Measurements from ENCODE around the gene KRT16. TPM values are rescaled to one million over a fixed set of nuclear protein-coding genes. Genes with fewer than 3 reads are reported as not detected.

Gene KRT16
- polyA plus RNA-seq, 1 donor (not counting 4 experiments of a cell fraction or from before 2014, with no cell fraction given) = 1,851 TPM

- Histone ChIP-seq H3K9ac (ENCODE audit: control insufficient read depth, extremely low read depth, insufficient read depth, low read length) (peak overlapping the region; percentile 80), H3K4me2 (ENCODE audit: control insufficient read depth, extremely low read depth, insufficient read depth, low read depth, low read length) (peak overlapping the region; percentile 80), H3K9me3 (ENCODE audit: control insufficient read depth, low read depth, low read length) (no peaks in the 10 kb centered on the region), H3K4me3 (ENCODE audit: control insufficient read depth in 2 of 3, extremely low read depth in 1 of 3, insufficient read depth in 2 of 3, low read depth in 1 of 3, low read length in 3 of 3) (peak overlapping the region in 2 of 3 experiments; percentile 53 to 57), H3K4me1 (ENCODE audit: control insufficient read depth, extremely low read depth, insufficient read depth, low read length) (peaks cover 36% of the 10 kb centered on the region), H3K9me1 (ENCODE audit: control insufficient read depth, extremely low read depth, insufficient read depth, low read length) (no peaks in the 10 kb centered on the region), H3K27ac (ENCODE audit: control insufficient read depth, insufficient read depth, low read length) (peak overlapping the region; percentile 95), H4K20me1 (ENCODE audit: control insufficient read depth, extremely low read depth, insufficient read depth, low read length) (peaks cover 31% of the 10 kb centered on the region), H3K36me3 (ENCODE audit: control insufficient read depth in 2 of 2, extremely low read depth in 1 of 2, insufficient read depth in 2 of 2, low read length in 2 of 2) (peaks cover 14 to 22% of the 10 kb centered on the region in 2 experiments), H3K27me3 (ENCODE audit: control insufficient read depth, extremely low read depth, insufficient read depth, low read length) (no peaks in the 10 kb centered on the region), H3K79me2 (ENCODE audit: control insufficient read depth, insufficient read depth, low read length) (peaks cover 24% of the 10 kb centered on the region), H2AFZ (ENCODE audit: control insufficient read depth, low read length) (peak overlapping the region; percentile 39)
- FAIRE-seq = peak; percentile 13
- DNase-seq (ENCODE audit: low read depth, low spot score) = peak; percentile 59
- dilution Hi-C loops (cut with MboI; ENCODE audit: extremely low pct_ligation_motif_present, low sequenced_read_pairs) = no loop called here
- TF ChIP-seq EZH2 (IDR thresholded peaks at IDR 0.05; ENCODE audit: low read length) = no peak
- no peak for TF ChIP-seq CTCF (optimal IDR thresholded peaks at IDR 0.05 in 1 of 3, IDR thresholded peaks at IDR 0.05 in 1 of 3, conservative IDR thresholded peaks at IDR 0.05 in 1 of 3; ENCODE audit: extremely low read depth in 1 of 3, insufficient read depth in 2 of 3, low read length in 3 of 3)
Observed at GRCh38 chr17:41588126-41588810, 24.3 kb downstream of the KRT16 start.

- FAIRE-seq = peak; percentile 90
- Histone ChIP-seq H3K9me1 (ENCODE audit: control insufficient read depth, extremely low read depth, insufficient read depth, low read length) (no peaks in the 10 kb centered on the region), H3K79me2 (ENCODE audit: control insufficient read depth, insufficient read depth, low read length) (peaks cover 24% of the 10 kb centered on the region), H3K4me1 (ENCODE audit: control insufficient read depth, extremely low read depth, insufficient read depth, low read length) (peaks cover 34% of the 10 kb centered on the region), H3K36me3 (ENCODE audit: control insufficient read depth in 2 of 2, extremely low read depth in 1 of 2, insufficient read depth in 2 of 2, low read length in 2 of 2) (peaks cover 14 to 31% of the 10 kb centered on the region in 2 experiments), H4K20me1 (ENCODE audit: control insufficient read depth, extremely low read depth, insufficient read depth, low read length) (peaks cover 31% of the 10 kb centered on the region), H3K4me2 (ENCODE audit: control insufficient read depth, extremely low read depth, insufficient read depth, low read depth, low read length) (peak within 1 kb of the TSS; percentile 78), H3K9me3 (ENCODE audit: control insufficient read depth, low read depth, low read length) (no peaks in the 10 kb centered on the region), H3K27ac (ENCODE audit: control insufficient read depth, insufficient read depth, low read length) (peak within 1 kb of the TSS; percentile 97), H3K27me3 (ENCODE audit: control insufficient read depth, extremely low read depth, insufficient read depth, low read length) (no peaks in the 10 kb centered on the region), H3K9ac (ENCODE audit: control insufficient read depth, extremely low read depth, insufficient read depth, low read length) (peak within 1 kb of the TSS; percentile 96), H3K4me3 (ENCODE audit: control insufficient read depth in 2 of 3, extremely low read depth in 1 of 3, insufficient read depth in 2 of 3, low read depth in 1 of 3, low read length in 3 of 3) (peak within 1 kb of the TSS; percentile 64 to 94 (median 90)), H2AFZ (ENCODE audit: control insufficient read depth, low read length) (no peak within 1 kb of the TSS)
- DNase-seq (ENCODE audit: low read depth, low spot score) = peak; percentile 91
- dilution Hi-C loops (cut with MboI; ENCODE audit: extremely low pct_ligation_motif_present, low sequenced_read_pairs) = no loop called here
- TF ChIP-seq EZH2 (IDR thresholded peaks at IDR 0.05; ENCODE audit: low read length) = no peak
- no peak for TF ChIP-seq CTCF (optimal IDR thresholded peaks at IDR 0.05 in 1 of 3, IDR thresholded peaks at IDR 0.05 in 1 of 3, conservative IDR thresholded peaks at IDR 0.05 in 1 of 3; ENCODE audit: extremely low read depth in 1 of 3, insufficient read depth in 2 of 3, low read length in 3 of 3)
Observed at GRCh38 chr17:41586863-41587495, 25.6 kb downstream of the KRT16 start, which contains the start of gene KRT14. Gene KRT14 (minus strand): TSS chr17:41586895. CDS start chr17:41586834, 61 bp downstream.
